ENCODE measurements around the gene SIM2.

DNA sequence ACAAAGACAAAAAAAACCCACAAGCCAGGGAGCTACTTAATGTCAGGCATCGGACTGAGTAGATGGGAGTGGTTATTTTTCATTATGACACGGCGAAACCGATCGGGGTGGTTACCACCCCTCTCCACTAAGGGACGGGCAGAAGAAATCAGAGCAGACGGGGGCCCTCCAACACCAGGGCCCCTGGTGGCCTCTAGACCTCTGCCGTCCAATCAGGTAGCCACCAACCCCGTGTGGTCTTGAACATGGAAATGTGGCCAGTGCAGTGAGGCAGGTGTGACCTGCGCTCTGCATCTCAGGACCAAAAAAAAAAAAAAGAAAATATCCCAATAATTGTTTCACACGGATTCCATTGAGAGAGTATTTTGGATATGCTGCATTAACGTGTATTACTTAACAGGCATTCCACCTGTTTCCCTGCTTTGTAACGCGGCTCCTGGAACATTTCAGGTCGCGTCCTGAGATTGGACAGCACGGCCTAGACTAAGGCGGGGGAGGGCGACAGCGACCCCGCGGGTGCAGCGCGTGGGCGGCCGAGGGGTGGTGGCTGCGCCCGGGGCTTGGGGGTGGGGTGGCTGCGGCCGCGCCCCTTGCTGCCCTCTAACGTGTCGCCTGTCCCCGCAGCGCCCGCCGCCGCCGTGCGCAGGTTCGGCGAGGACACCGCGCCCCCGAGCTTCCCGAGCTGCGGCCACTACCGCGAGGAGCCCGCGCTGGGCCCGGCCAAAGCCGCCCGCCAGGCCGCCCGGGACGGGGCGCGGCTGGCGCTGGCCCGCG lies 48.3 kb downstream of the SIM2 start:
- TF ChIP-seq EZH2 (IDR thresholded peaks at IDR 0.05; ENCODE audit: insufficient read depth, poor library complexity, severe bottlenecking) (no peak), EZH2phosphoT487 (IDR thresholded peaks at IDR 0.05; ENCODE audit: insufficient read depth, low read depth) (no peak)

Data from GM23248 (cell line).